NB4 (cell line): ENCODE data around the gene KDM6B.

Source experiments
- DNase-seq: peaks from one replicate; pipeline ENCODE4 v3.0.0; 2010; ENCODE audit warnings: low read depth
- H3K4me3 ChIP-seq: one replicate; pipeline ENCODE4 v1.5.1; 2011; ENCODE audit warnings: mild to moderate bottlenecking, low read depth, low read length, moderate library complexity
- MAX ChIP-seq: IDR thresholded peaks from 2 replicates; pipeline ENCODE4 v1.6.1; 2011; ENCODE audit warnings: low read depth, low read length
- MYC ChIP-seq: IDR thresholded peaks from 2 replicates; pipeline ENCODE4 v1.6.1; 2011; ENCODE audit warnings: low read depth, low read length
- POLR2A ChIP-seq: IDR thresholded peaks from 2 replicates; pipeline ENCODE4 v1.6.1; 2011; ENCODE audit warnings: mild to moderate bottlenecking; ENCODE audit not compliant: insufficient read length; ENCODE audit errors: extremely low read depth
- TF ChIP-seq, protein P1 (sequence below): IDR thresholded peaks from one replicate; pipeline ENCODE4 v1.5.1; 2012; ENCODE audit warnings: low read depth, low read length

The KDM6B gene

DNA sequence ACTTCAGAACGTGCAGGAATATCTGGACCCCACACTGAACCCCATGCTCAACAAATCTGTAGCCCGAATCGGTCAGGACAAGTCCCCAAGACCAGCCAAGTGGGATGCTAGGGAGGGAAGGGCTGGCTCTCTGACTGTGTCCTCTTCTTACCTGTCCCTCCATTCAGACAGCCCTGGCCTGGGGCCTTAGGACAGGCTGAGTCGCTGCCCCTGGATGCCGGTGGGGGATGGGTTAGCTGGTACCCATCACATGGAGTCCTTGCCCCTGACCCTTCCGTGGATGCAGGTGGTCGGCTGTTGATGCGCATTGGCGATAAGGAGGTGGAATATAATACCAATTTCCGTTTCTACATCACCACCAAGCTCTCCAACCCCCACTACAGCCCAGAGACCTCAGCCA lies 16.0 kb upstream of the KDM6B start:
- no peak for TF ChIP-seq MAX
- no peak overlapping the region for H3K4me3 ChIP-seq
- DNase-seq, result no peak

DNA sequence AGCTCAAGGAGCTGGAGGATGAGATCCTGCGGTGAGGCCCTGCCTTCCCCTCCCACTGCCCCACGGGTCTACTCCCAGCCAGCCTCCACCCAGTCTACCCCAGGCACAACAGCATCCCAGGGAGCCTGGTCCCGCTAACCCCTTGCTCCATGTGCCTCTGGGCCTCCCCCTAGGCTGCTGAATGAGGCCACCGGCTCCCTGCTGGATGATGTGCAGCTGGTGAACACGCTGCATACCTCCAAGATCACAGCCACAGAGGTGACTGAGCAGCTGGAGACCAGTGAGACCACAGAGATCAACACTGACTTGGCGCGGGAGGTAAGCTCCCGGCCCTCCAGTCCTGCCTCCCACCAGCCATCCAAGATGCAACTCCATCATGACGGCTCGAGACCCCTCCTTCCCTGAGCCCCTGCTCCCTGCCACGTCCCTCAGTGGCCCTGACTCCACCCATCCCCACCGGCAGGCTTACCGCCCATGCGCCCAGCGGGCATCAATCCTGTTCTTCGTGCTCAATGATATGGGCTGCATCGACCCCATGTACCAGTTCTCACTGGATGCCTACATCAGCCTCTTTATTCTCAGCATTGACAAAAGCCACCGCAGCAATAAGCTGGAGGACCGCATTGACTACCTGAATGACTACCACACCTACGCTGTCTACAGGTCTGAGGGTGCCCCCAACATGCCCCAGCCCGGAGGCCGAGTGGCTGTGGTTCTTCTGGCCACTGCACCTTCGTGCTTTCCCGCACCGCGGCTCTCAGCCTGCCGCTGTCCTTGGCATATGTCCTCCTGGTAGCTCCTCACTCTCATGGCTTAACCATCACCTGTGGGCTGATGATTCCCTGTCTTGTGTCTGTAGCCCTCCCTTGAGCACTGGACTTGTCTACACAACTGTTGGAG lies 15.0 kb upstream of the KDM6B start:
- no peak for DNase-seq
- H3K4me3 ChIP-seq, result no peak overlapping the region
- TF ChIP-seq, protein P1, sequence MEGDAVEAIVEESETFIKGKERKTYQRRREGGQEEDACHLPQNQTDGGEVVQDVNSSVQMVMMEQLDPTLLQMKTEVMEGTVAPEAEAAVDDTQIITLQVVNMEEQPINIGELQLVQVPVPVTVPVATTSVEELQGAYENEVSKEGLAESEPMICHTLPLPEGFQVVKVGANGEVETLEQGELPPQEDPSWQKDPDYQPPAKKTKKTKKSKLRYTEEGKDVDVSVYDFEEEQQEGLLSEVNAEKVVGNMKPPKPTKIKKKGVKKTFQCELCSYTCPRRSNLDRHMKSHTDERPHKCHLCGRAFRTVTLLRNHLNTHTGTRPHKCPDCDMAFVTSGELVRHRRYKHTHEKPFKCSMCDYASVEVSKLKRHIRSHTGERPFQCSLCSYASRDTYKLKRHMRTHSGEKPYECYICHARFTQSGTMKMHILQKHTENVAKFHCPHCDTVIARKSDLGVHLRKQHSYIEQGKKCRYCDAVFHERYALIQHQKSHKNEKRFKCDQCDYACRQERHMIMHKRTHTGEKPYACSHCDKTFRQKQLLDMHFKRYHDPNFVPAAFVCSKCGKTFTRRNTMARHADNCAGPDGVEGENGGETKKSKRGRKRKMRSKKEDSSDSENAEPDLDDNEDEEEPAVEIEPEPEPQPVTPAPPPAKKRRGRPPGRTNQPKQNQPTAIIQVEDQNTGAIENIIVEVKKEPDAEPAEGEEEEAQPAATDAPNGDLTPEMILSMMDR, result no peak
- TF ChIP-seq MYC (no peak), MAX (no peak)

DNA sequence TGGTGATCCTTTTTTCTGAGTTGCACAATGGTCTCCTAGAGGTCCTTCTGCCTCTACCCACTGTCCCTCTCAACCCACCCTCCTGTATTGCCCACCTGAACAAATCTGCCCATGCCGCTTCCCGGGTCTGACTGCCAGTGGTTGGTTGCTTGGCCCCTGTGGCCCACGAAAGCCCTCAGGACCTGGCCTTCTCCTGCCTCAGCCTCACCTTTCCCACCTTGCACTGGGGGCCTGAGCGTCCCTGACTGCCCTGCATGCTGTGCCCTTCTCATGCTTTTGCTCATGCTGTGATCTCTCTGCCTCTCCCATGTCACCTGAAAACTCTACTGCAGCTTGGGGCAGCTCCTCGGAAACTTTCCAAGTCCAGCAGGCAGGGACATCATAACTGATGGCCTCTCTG lies 13.8 kb upstream of the KDM6B start:
- no peak for DNase-seq
- no peak overlapping the region for H3K4me3 ChIP-seq
- TF ChIP-seq POLR2A (no peak), MAX (no peak), MYC (no peak)
- TF ChIP-seq, protein P1, result no peak

- H3K4me3 ChIP-seq, result no peak overlapping the region
- TF ChIP-seq, protein P1, result no peak
- TF ChIP-seq POLR2A (no peak), MAX (no peak), MYC (no peak)
- no peak for DNase-seq
Measured at GRCh38 chr17:7822126-7822525, 11.9 kb upstream of the KDM6B start.

- no peak overlapping the region for H3K4me3 ChIP-seq
- TF ChIP-seq, protein P1, result no peak
- TF ChIP-seq MAX (no peak), POLR2A (no peak), MYC (no peak)
- DNase-seq, result no peak
Measured at GRCh38 chr17:7823581-7824001, 10.4 kb upstream of the KDM6B start.

GRCh38 chr17:7824021-7824924 lies 9.7 kb upstream of the KDM6B start:
- DNase-seq, result no peak
- no peak overlapping the region for H3K4me3 ChIP-seq
- TF ChIP-seq MYC, result no peak
- no peak for TF ChIP-seq MAX
- TF ChIP-seq, protein P1, result no peak
- no peak for TF ChIP-seq POLR2A
